Neural cell (in vitro differentiated cells): Measurements from ENCODE around the gene CEBPZOS. TPM values are rescaled to one million over a fixed set of nuclear protein-coding genes. Genes with fewer than 3 reads are reported as not detected.

Experiments used
- H2AFZ ChIP-seq: fragments of 200-600, 300-800 bp; sonication (generic), shearing (Covaris generic); 2 replicates; pipeline ENCODE4 v1.6.0; 2014; ENCODE audit warnings: low read depth, mild to moderate bottlenecking, antibody characterized with exemption, low read length, moderate library complexity
- H3F3A ChIP-seq: fragments of 200-600 bp; shearing (Covaris generic); 2 replicates; pipeline ENCODE4 v1.6.1; 2016; ENCODE audit warnings: mild to moderate bottlenecking, moderate library complexity, mixed read lengths, antibody characterized with exemption, low read length; ENCODE audit not compliant: insufficient read depth, poor library complexity, severe bottlenecking
- H3K27ac ChIP-seq: fragments of 200-600, 300-800 bp; sonication (generic), shearing (Covaris generic); 2 replicates; pipeline ENCODE4 v1.5.1; 2014; ENCODE audit warnings: mild to moderate bottlenecking, low read length, moderate library complexity
- H3K27me3 ChIP-seq: fragments of 300-800, 200-600 bp; sonication (generic), shearing (Covaris generic); 2 replicates; pipeline ENCODE4 v1.6.0; 2014; ENCODE audit warnings: mild to moderate bottlenecking, low read depth, low read length, moderate library complexity; ENCODE audit not compliant: insufficient read depth
- H3K36me3 ChIP-seq: fragments of 300-800, 200-600 bp; sonication (generic), shearing (Covaris generic); 2 replicates; pipeline ENCODE4 v1.5.1; 2014; ENCODE audit warnings: mild to moderate bottlenecking, antibody characterized with exemption, low read length, moderate library complexity; ENCODE audit not compliant: insufficient read depth
- H3K4me2 ChIP-seq: fragments of 300-800, 200-600 bp; sonication (generic), shearing (Covaris generic); 2 replicates; pipeline ENCODE4 v1.6.0; 2014; ENCODE audit warnings: mild to moderate bottlenecking, low read length
- H3K4me3 ChIP-seq: fragments of 300-800, 200-600 bp; sonication (generic), shearing (Covaris generic); 2 replicates; pipeline ENCODE4 v1.5.1; 2014; ENCODE audit warnings: mild to moderate bottlenecking, low read length, moderate library complexity
- H3K79me2 ChIP-seq: fragments of 200-600 bp; shearing (Covaris generic); replicated peaks from 2 replicates; pipeline ENCODE4 v1.6.0; 2014; ENCODE audit warnings: mild to moderate bottlenecking, low read length, moderate library complexity; ENCODE audit not compliant: insufficient read depth
- H3K9ac ChIP-seq: fragments of 300-800, 200-600 bp; sonication (generic), shearing (Covaris generic); 2 replicates; pipeline ENCODE4 v1.6.1; 2016; ENCODE audit warnings: mild to moderate bottlenecking, low read length, mixed read lengths
- H3K9me2 ChIP-seq: fragments of 200-600 bp; shearing (Covaris generic); 2 replicates; pipeline ENCODE4 v1.6.1; 2016; ENCODE audit warnings: mild to moderate bottlenecking, low read length, mixed read lengths; ENCODE audit not compliant: insufficient read depth
- H3K9me3 ChIP-seq: fragments of 200-600, 300-800 bp; sonication (generic), shearing (Covaris generic); 2 replicates; pipeline ENCODE4 v1.6.1; 2016; ENCODE audit warnings: mild to moderate bottlenecking, mixed run types, low read length, moderate library complexity, mixed read lengths
- H4K20me1 ChIP-seq: fragments of 200-600 bp; shearing (Covaris generic); 2 replicates; pipeline ENCODE4 v1.6.1; 2016; ENCODE audit warnings: mild to moderate bottlenecking, mixed run types; ENCODE audit not compliant: insufficient read depth
- CTCF ChIP-seq: fragments of 450-650 bp; IDR thresholded peaks from 2 replicates; pipeline ENCODE4 v1.5.1; 2014; ENCODE audit warnings: antibody characterized with exemption, mild to moderate bottlenecking, moderate library complexity; ENCODE audit not compliant: poor library complexity, severe bottlenecking
- EP300 ChIP-seq: fragments of 450-650 bp; conservative IDR thresholded peaks from 2 replicates; pipeline ENCODE4 v1.6.1; 2014; ENCODE audit warnings: antibody characterized with exemption, mild to moderate bottlenecking, moderate library complexity; ENCODE audit not compliant: poor library complexity, severe bottlenecking
- EZH2 ChIP-seq: fragments of 200-600, 300-800 bp; shearing (Covaris generic), sonication (generic); IDR thresholded peaks from 2 replicates; pipeline ENCODE4 v1.6.1; 2014; ENCODE audit warnings: antibody characterized with exemption, low read length, borderline replicate concordance, mild to moderate bottlenecking; ENCODE audit not compliant: insufficient read depth, poor library complexity, severe bottlenecking
- MXI1 ChIP-seq: fragments of 450-650 bp; conservative IDR thresholded peaks from 2 replicates; pipeline ENCODE4 v1.6.1; 2014; ENCODE audit warnings: antibody characterized with exemption, mild to moderate bottlenecking; ENCODE audit not compliant: poor library complexity, severe bottlenecking
- POLR2AphosphoS5 ChIP-seq: IDR thresholded peaks from 2 replicates; pipeline ENCODE4 v1.6.1; 2012
- RAD21 ChIP-seq: fragments of 450-650 bp; conservative IDR thresholded peaks from 2 replicates; pipeline ENCODE4 v1.6.1; 2014; ENCODE audit warnings: antibody characterized with exemption, mild to moderate bottlenecking, moderate library complexity
- REST ChIP-seq: IDR thresholded peaks from 2 replicates; pipeline ENCODE4 v1.6.1; 2012; ENCODE audit warnings: borderline replicate concordance
- SMC3 ChIP-seq: fragments of 450-650 bp; conservative IDR thresholded peaks from 2 replicates; pipeline ENCODE4 v1.6.1; 2014; ENCODE audit warnings: antibody characterized with exemption, mild to moderate bottlenecking, moderate library complexity; ENCODE audit not compliant: poor library complexity
- TAF1 ChIP-seq: IDR thresholded peaks from 2 replicates; pipeline ENCODE4 v1.6.1; 2012; ENCODE audit warnings: low read depth
- polyA plus RNA-seq: library from polyadenylated mRNA; depleted of rRNA; stranded (reverse); fragments of >200 nt; gene quantifications from 2 replicates; pipeline ENCODE4 v1.2.3, GENCODE V29; 2014

CEBPZOS gene
- polyA plus RNA-seq, 1 donor from 2014 or later = 4.9 TPM

GRCh38 chr2:37211939-37212338 is 15.6 kb downstream of the CEBPZOS start:
- Histone ChIP-seq H4K20me1 (no peaks in the 10 kb centered on the region), H3K27me3 (no peaks in the 10 kb centered on the region), H3K36me3 (peaks cover 40% of the 10 kb centered on the region), H3K4me3 (no peak overlapping the region), H3K79me2 (no peaks in the 10 kb centered on the region), H3K9me3 (no peaks in the 10 kb centered on the region), H3K9ac (no peak overlapping the region), H3F3A (no peaks in the 10 kb centered on the region), H3K27ac (no peak overlapping the region), H3K9me2 (no peaks in the 10 kb centered on the region), H2AFZ (no peak overlapping the region), H3K4me2 (no peak overlapping the region)
- TF ChIP-seq MXI1 (no peak), CTCF (no peak), POLR2AphosphoS5 (no peak), RAD21 (no peak), EZH2 (no peak), SMC3 (no peak), EP300 (no peak), REST (no peak), TAF1 (no peak)

GRCh38 chr2:37215250-37215649 is 19.0 kb downstream of the CEBPZOS start:
- no peaks in the 10 kb centered on the region for H3F3A ChIP-seq
- no peaks in the 10 kb centered on the region for H4K20me1 ChIP-seq
- no peak overlapping the region for H3K9ac ChIP-seq
- H2AFZ ChIP-seq = no peak overlapping the region
- no peak overlapping the region for H3K4me3 ChIP-seq
- TF ChIP-seq EP300 (no peak), POLR2AphosphoS5 (no peak), MXI1 (no peak), EZH2 (no peak), SMC3 (no peak), RAD21 (no peak), REST (no peak)
- no peaks in the 10 kb centered on the region for H3K27me3 ChIP-seq
- no peak overlapping the region for H3K4me2 ChIP-seq
- H3K9me3 ChIP-seq = no peaks in the 10 kb centered on the region
- H3K79me2 ChIP-seq = no peaks in the 10 kb centered on the region
- H3K9me2 ChIP-seq = no peaks in the 10 kb centered on the region
- H3K36me3 ChIP-seq = peaks cover 26% of the 10 kb centered on the region
- no peak overlapping the region for H3K27ac ChIP-seq
